HL-60 (cell line): ENCODE measurements around the gene PTPRK.

Experiments
- CTCF ChIP-seq: IDR thresholded peaks from one replicate; pipeline ENCODE4 v1.5.1; 2011; ENCODE audit warnings: low read length, control low read depth, inconsistent platforms; ENCODE audit not compliant: insufficient read depth
- GABPA ChIP-seq: IDR thresholded peaks from 2 replicates; pipeline ENCODE4 v1.6.1; 2012; ENCODE audit warnings: low read depth
- POLR2AphosphoS5 ChIP-seq: IDR thresholded peaks from 2 replicates; pipeline ENCODE4 v1.6.1; 2012; ENCODE audit warnings: low read depth

DNA sequence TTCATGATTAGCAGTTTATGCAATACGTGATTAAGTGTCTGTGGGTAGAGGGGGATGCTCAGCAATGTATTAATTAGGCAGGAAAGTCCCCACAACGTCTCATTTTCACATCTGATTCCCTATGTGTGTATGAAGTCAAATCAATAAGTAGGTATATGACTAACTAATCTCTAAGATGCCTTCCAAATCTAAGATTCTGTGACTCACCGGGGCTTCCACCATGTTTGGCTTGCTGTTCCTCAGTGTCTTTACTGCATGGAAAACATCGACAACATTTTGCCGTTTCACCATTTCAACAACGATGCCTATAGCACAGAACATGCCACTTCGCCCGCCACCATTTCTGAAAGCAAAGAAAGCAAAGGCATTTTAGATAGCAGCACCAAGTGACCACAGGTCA, 547.6 kb downstream of the PTPRK start:
- TF ChIP-seq CTCF (no peak), GABPA (no peak), POLR2AphosphoS5 (no peak)
